Hematopoietic multipotent progenitor cell treated with erythropoietin and hydrocortisone succinate and interleukin-3 and kit ligand, for 8 days (in vitro differentiated cells): ENCODE results near the gene EPHA6.

Source experiments
- DNase-seq: peaks from one replicate; pipeline ENCODE4 v3.0.0-alpha.2; 2015

EPHA6 gene

DNA sequence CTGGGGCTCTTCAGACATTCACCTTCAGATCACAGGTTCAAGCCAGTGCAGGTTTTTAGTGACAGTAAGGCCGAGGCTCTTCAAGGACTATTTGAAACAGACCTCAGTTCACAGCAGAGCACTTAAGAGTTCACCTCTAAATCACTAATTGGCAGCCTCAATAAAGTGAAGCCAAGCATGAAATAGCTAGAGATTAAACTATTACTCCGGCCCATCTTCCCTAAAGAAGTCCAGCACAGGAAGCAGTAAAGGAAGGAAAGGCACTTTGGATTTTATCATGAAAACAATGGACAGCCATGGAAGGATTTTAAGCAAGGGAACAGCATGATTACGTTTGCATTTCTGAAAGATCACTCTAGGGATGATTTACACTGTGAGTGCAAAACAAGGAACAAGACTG lies 922.5 kb downstream of the EPHA6 start:
- DNase-seq: no peak

DNA sequence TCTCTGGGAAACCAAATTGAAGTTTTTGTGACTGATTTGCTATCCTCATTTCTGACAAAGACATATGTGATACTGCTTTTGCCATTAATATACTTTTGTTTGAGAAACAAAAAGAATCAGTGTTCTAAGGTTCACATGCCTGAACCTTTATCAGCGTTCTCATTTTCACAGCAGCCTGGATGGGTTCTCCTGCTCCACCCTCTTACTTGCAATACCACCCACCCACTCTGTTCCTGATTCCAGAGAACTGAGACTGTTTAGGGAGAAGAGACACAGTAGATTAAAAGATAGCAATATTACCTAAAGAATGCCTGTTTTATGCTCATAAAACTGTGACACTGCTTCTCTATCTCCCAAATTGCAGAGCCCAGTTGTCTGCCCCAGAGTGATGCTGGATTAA lies 924.4 kb downstream of the EPHA6 start:
- DNase-seq: no peak

DNA sequence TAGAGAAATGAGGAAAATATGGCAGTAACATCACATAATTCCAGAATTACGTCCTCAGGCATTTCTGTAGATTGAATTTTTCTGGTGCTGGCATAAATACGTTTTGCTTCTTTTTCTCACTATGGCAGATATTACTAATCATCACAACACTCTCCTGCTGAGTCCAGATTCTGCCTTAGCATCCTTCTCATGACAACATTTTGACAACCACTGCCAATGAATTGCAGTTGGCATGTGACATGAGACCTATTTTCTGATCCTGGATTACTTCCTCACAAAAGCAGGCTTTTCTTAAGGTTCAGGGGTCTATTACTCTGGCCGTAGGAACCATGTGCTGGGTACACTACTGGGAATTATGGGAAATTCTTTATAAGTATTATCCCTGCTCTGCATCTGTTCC lies 927.6 kb downstream of the EPHA6 start:
- no peak for DNase-seq

DNA sequence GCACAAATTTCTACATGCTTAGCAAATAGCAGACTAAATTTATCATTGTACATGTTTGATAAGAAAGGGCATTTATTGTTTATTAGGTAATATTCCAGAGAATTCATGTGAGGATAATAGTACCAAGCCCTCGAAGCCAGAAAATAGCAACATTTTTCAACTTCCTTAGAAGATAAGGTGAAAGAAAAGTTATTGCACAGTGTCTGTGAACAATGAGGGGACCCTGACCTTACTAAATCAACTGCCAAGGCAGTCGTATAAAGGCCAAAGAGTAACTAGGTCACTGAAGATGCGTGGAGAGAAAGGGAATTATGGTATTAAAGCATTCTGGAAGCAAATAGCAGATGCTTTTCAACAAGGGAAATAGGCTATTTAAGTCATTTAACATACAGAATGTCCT lies 929.9 kb downstream of the EPHA6 start:
- DNase-seq: no peak

DNA sequence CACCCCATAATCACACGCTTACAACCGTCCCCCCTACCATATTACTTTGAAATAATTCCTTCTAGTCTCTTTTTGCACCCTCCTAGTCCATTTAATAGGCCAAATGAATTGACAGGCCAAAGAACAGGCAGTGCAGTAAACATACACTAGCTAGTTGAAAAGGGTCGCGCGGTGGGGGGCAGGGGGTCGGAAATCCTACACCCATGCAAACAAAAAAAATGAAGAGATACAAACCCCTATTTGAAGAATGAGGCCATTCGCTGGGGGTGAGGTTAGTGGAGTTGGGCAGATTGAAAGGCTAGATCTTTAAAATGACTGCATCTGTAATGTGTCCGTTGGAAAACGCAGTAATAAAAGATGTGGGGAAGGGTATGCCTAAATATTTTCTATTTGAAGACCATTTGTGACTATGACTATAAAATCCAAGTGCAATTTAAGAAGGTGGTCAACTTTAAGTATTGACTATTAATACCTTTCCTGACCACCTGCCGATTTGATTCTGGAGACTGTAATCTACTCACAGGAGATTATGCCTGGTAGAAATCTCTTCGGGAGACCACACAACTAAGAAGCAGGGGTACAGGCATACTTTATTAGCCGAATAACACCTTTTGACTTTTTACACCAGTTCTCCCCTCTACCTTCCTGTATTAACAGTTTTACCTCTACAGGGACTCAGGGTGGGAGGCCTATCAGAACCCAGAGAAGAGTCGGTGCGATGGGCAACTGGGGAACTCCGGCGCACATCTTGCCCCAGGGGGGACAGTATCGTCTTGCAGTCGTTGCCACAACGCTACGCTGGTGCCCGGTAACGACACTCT lies 949.4 kb downstream of the EPHA6 start:
- DNase-seq: no peak

DNA sequence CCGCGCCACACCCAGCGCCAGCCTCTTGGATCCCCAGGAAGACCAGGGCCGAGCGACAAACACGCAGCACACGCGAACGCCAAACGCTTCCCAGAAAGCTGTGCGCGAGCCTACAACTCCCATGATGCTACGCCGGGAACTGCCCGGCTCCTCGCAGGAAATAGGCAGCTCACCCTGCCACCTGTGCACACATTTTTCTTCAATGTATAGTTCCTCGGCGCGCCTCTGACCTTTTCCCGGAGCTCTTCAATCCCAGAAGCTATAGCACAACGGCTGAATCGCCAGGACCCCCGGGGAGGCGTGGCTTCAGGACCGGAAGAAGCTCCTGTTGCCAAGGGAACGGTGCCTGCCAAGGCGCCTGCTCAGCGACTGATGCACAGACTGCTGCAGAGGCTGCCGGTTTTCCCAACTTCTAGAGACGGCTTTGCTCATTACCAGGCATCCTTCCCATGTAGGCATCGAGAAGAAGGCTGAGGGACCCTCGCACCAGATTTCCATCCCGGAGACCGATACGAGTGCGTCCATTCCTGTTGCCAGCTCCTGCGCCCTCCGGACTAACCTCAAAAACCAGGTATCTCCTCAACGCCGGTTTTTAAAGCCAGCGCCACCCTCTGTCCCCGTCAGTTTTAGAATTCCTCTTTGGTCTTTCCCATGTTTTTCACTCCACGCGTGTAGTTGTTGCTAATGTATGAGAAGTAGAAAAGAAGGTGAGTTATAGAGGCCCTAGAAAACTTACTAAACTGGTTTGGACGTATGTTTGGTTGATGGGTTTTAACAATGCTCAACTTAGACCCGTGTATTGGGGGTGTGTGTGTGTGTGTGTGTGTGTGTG lies 950.2 kb downstream of the EPHA6 start, which contains the start of gene ARL6:
Gene ARL6 (plus strand): TSS at position 352 of the 832 bp plus-strand sequence. CDS start 3,350 bp downstream, outside the sequence.
- peak; percentile 91 for DNase-seq

DNA sequence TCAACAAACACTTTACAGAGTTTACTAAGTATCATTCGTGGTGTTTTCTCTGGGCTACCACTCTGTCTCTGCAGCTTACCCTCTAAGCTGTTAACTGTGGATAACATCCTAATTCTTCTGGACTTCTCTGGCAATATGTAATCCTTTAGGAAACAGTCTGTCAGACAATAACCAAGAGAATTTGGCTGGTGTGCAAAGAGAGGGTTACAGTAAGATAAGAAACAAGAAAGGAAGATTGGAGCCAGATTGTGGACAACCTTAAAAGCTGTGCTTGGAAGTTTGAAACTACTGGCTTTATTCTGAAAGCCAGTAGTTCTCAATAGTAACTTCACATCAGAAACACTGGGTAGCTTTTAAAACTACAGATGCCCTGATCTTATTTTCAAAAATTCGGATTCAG lies 950.9 kb downstream of the EPHA6 start:
- DNase-seq: no peak

DNA sequence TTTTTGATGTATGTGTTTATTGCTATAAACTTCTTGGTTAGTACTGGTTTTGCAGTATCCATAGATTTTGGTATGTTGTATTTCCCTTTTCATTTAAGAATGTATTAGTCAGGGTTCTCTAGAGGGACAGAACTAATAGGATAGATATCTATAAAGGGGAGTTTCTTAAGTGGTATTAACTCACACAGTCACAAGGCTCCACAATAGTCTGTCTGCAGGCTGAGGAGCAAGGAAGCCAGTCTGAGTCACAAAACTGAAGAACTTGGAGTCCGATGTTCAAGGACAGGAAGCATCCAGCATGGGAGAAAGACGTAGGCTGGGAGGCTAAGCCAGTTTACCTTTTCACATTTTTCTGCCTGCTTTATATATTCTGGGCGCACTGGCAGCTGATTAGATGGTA lies 958.5 kb downstream of the EPHA6 start:
- DNase-seq: no peak

DNA sequence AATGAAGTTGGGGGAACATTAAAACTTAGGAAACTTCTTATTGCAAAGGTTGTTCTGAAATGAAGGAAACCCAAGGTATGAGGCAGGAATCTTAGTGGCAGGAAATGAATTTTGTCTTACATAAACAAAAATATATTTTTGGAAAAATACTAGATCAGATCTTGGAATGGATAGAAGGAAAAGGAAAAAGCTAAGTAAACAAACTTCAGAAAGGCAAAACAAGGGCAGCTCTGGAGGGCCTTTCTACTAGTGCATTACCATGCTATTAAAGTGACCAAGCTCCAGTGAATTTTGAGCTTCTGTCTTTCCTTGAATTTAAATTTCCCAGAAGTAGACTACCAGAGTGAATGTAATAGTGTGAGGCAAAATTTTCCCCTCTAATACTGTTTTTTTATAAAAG lies 963.8 kb downstream of the EPHA6 start:
- DNase-seq: no peak

DNA sequence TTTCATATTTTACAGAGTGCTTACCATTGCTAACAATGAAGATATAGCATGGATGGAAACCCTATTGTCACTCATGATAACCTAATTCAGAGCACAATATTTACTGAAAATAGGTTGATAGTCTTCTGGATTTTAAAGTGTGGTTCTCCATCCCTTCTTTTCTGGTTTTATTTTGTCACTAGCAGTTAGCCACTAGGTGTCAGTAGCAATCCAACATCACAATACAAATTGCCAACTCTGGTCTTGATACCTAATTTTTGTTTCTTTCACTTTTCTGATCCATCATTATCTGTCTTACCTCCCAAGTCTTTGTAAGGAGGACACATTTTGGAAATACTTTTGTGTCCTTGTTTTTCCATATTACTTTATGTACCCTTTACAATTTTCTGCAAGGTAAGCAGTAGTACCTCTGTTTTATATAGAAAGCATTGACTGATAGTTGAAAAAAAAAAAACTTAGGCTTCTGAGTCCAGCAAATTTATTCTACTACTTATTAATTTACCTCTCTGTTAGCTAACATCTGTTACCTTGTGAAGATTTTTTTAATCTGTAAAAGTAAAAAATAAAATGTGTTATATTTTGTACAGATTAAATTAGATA lies 979.1 kb downstream of the EPHA6 start:
- DNase-seq: peak; percentile 70

DNA sequence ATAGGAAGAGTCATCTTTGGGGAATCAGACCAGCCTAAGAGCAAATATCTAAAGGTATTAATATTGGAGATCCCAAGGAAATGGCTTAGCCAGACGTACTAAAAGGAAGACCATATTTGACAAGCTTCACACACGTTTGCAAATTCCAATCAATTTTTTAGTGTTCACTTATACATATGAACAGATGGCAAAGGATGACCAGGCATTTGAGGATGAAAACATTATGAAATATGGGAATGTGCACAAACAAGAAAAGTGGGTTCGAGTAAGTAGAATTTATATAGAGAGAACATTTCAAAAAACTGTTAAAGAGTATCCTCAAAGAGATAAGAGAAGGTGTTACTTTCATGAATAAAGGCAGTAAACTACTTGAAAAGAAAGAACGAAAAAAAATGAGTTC lies 981.6 kb downstream of the EPHA6 start:
- no peak for DNase-seq
